Keratinocyte (primary cell): Measurements from ENCODE around the gene CCDC87.

Experiments
- CTCF ChIP-seq, 3 experiments: IDR thresholded peaks in 1 of 3; conservative IDR thresholded peaks in 1 of 3; optimal IDR thresholded peaks in 1 of 3; 2 replicates in 2 of 3; 3 replicates in 1 of 3; pipeline versions ENCODE3 to v1.5.1; 2011; ENCODE audit warnings: low read length in 3 of 3, mild to moderate bottlenecking in 3 of 3, moderate library complexity in 2 of 3, control low read depth in 1 of 3, inconsistent platforms in 1 of 3; ENCODE audit not compliant: insufficient read depth in 2 of 3; ENCODE audit errors: extremely low read depth in 1 of 3
- EZH2 ChIP-seq: IDR thresholded peaks from one replicate; pipeline ENCODE4 v1.6.1; 2012; ENCODE audit warnings: inconsistent platforms, mild to moderate bottlenecking, low read length, moderate library complexity

- TF ChIP-seq CTCF (optimal IDR thresholded peaks at IDR 0.05 in 1 of 3, IDR thresholded peaks at IDR 0.05 in 1 of 3, conservative IDR thresholded peaks at IDR 0.05 in 1 of 3; ENCODE audit: extremely low read depth in 1 of 3, insufficient read depth in 2 of 3, low read length in 3 of 3), result no peak
- TF ChIP-seq EZH2, result no peak
These were observed 50.5 kb downstream of the CCDC87 start for GRCh38 chr11:66542362-66542761.
